HepG2 (cell line): ENCODE measurements around the gene IPO5. TPM values are rescaled to one million over a fixed set of nuclear protein-coding genes. Genes with fewer than 3 reads are reported as not detected.

Source experiments
- CREB1 ChIP-seq, 2 experiments: fragments of 450-650 bp in 1 of 2; IDR thresholded peaks; 2 replicates each; pipeline ENCODE4 v1.6.1; 2016 to 2017; ENCODE audit warnings: control low read depth in 1 of 2, mild to moderate bottlenecking in 1 of 2, missing compliant biosample characterization in 1 of 2, missing genetic modification characterization in 1 of 2
- EED ChIP-seq: sonication (generic); formaldehyde crosslinking; IDR thresholded peaks from 2 replicates; pipeline ENCODE4 v1.5.0; 2020; ENCODE audit warnings: mild to moderate bottlenecking, missing genetic modification reagents
- EP300 ChIP-seq, 3 experiments: sonication (generic) in 1 of 3; formaldehyde crosslinking in 1 of 3; IDR thresholded peaks; 2 replicates each; pipeline versions ENCODE4 v1.5.1 to v1.6.1; 2011 to 2020; ENCODE audit warnings: low read depth in 2 of 3, low read length in 2 of 3, borderline replicate concordance in 1 of 3, improper control_type of control experiment in 1 of 3, mild to moderate bottlenecking in 1 of 3, missing genetic modification reagents in 1 of 3, moderate library complexity in 1 of 3
- FOXO1 ChIP-seq: sonication (generic); formaldehyde crosslinking; IDR thresholded peaks from 2 replicates; pipeline ENCODE4 v1.4.0; 2020; ENCODE audit warnings: missing genetic modification reagents
- GABPA ChIP-seq, 2 experiments: IDR thresholded peaks; 2 replicates each; pipeline ENCODE4 v1.6.1; 2011 to 2016; ENCODE audit warnings: low read depth in 2 of 2, low read length in 1 of 2, missing biosample characterization in 1 of 2, missing genetic modification characterization in 1 of 2
- IRF2 ChIP-seq: IDR thresholded peaks from 2 replicates; pipeline ENCODE4 v1.6.1; 2018; ENCODE audit warnings: missing genetic modification reagents, missing compliant biosample characterization
- IRX3 ChIP-seq: sonication (generic); formaldehyde crosslinking; IDR thresholded peaks from 2 replicates; pipeline ENCODE4 v1.8.1; 2023; ENCODE audit warnings: mild to moderate bottlenecking, low read depth, missing genetic modification reagents, borderline replicate concordance
- KLF11 ChIP-seq: IDR thresholded peaks from 2 replicates; pipeline ENCODE4 v1.6.1; 2016; ENCODE audit warnings: missing compliant biosample characterization
- MED1 ChIP-seq: sonication (generic); formaldehyde crosslinking; IDR thresholded peaks from 2 replicates; pipeline ENCODE4 v1.4.0; 2020; ENCODE audit warnings: missing genetic modification reagents
- MIXL1 ChIP-seq: IDR thresholded peaks from 2 replicates; pipeline ENCODE4 v1.6.1; 2016
- NR2F1 ChIP-seq, 2 experiments: fragments of 450-650 bp in 1 of 2; formaldehyde crosslinking in 1 of 2; IDR thresholded peaks; 2 replicates each; pipeline versions ENCODE4 v1.5.0 to v1.6.1; 2016 to 2020; ENCODE audit warnings: mild to moderate bottlenecking in 1 of 2, missing compliant biosample characterization in 1 of 2, missing genetic modification reagents in 1 of 2, moderate library complexity in 1 of 2
- RXRA ChIP-seq: sonication (generic); formaldehyde crosslinking; IDR thresholded peaks from 2 replicates; pipeline ENCODE4 v1.5.1; 2020; ENCODE audit warnings: missing genetic modification reagents
- SOX13 ChIP-seq, 3 experiments: fragments of 450-650 bp in 1 of 3; sonication (generic) in 1 of 3; formaldehyde crosslinking in 1 of 3; IDR thresholded peaks in 2 of 3; conservative IDR thresholded peaks in 1 of 3; 2 replicates each; pipeline versions ENCODE4 v1.5.0 to v1.6.1; 2016 to 2020; ENCODE audit warnings: antibody characterized with exemption in 1 of 3, mild to moderate bottlenecking in 1 of 3, missing compliant biosample characterization in 1 of 3, missing genetic modification reagents in 1 of 3, moderate library complexity in 1 of 3
- SOX6 ChIP-seq, 2 experiments: fragments of 450-650 bp in 1 of 2; sonication (generic) in 1 of 2; formaldehyde crosslinking in 1 of 2; IDR thresholded peaks; 2 replicates each; pipeline versions ENCODE4 v1.4.0 to v1.6.1; 2017 to 2020; ENCODE audit warnings: antibody characterized with exemption in 1 of 2, mild to moderate bottlenecking in 1 of 2, missing genetic modification reagents in 1 of 2
- TCF12 ChIP-seq, 2 experiments: fragments of 450-650 bp in 1 of 2; sonication (generic) in 1 of 2; formaldehyde crosslinking in 1 of 2; IDR thresholded peaks; 2 replicates each; pipeline versions ENCODE4 v1.6.1 to v1.8.0; 2017 to 2022; ENCODE audit warnings: antibody characterized with exemption in 1 of 2, mild to moderate bottlenecking in 1 of 2, missing genetic modification reagents in 1 of 2, moderate library complexity in 1 of 2
- TRIM24 ChIP-seq: sonication (generic); formaldehyde crosslinking; IDR thresholded peaks from 2 replicates; pipeline ENCODE4 v1.8.0; 2022; ENCODE audit warnings: mild to moderate bottlenecking, missing genetic modification reagents
- ZBTB3 ChIP-seq: sonication (generic); formaldehyde crosslinking; IDR thresholded peaks from 2 replicates; pipeline ENCODE4 v1.4.0; 2020; ENCODE audit warnings: low read depth, mild to moderate bottlenecking, moderate library complexity, missing genetic modification reagents, borderline replicate concordance
- ZBTB38 ChIP-seq: sonication (generic); formaldehyde crosslinking; IDR thresholded peaks from 2 replicates; pipeline ENCODE4 v1.5.1; 2020; ENCODE audit warnings: mild to moderate bottlenecking, missing genetic modification reagents
- ZMAT3 ChIP-seq: sonication (generic); formaldehyde crosslinking; conservative IDR thresholded peaks from 2 replicates; pipeline ENCODE4 v1.7.0; 2021; ENCODE audit warnings: missing genetic modification reagents
- ZNF264 ChIP-seq: sonication (generic); formaldehyde crosslinking; IDR thresholded peaks from 2 replicates; pipeline ENCODE4 v1.4.0; 2020; ENCODE audit warnings: missing genetic modification reagents
- ZNF670 ChIP-seq: sonication (generic); formaldehyde crosslinking; IDR thresholded peaks from 2 replicates; pipeline ENCODE4 v1.8.0; 2022; ENCODE audit warnings: mild to moderate bottlenecking, missing genetic modification reagents, borderline replicate concordance
- ZNF772 ChIP-seq: sonication (generic); formaldehyde crosslinking; IDR thresholded peaks from 2 replicates; pipeline ENCODE4 v1.5.0; 2020; ENCODE audit warnings: mild to moderate bottlenecking, missing genetic modification reagents
- ZNF790 ChIP-seq: sonication (generic); formaldehyde crosslinking; IDR thresholded peaks from 2 replicates; pipeline ENCODE4 v1.8.0; 2022; ENCODE audit warnings: missing genetic modification reagents, mild to moderate bottlenecking, borderline replicate concordance
- polyA plus RNA-seq, 8 experiments: library from polyadenylated mRNA; depleted of rRNA in 3 of 8; stranded (reverse) in 7 of 8; unstranded in 1 of 8; fragments of >200 nt; fragmentation: Illumina TruSeq in 4 of 8; extraction: Trizol in 4 of 8; gene quantifications; 2 replicates each; pipeline versions ENCODE4 v1.2.1 to v1.2.3, GENCODE V29; 2011 to 2016; ENCODE audit warnings: low read depth in 4 of 8, missing spikeins in 1 of 8, mixed read lengths in 1 of 8; ENCODE audit not compliant: insufficient read depth in 1 of 8
- total RNA-seq, 5 experiments: library from RNA; depleted of rRNA; stranded (reverse); fragments of >200 nt; fragmentation: Illumina TruSeq; extraction: Trizol; gene quantifications; 2 replicates each; pipeline ENCODE4 v1.2.3, GENCODE V29; 2016; ENCODE audit warnings: low read depth in 1 of 5
- TF ChIP-seq, protein P1 (sequence below): sonication (generic); formaldehyde crosslinking; IDR thresholded peaks from 2 replicates; pipeline ENCODE4 v1.5.0; 2020; ENCODE audit warnings: mild to moderate bottlenecking, missing genetic modification reagents
- TF ChIP-seq, protein P2 (sequence below): sonication (generic); formaldehyde crosslinking; IDR thresholded peaks from 2 replicates; pipeline ENCODE4 v1.4.0; 2020; ENCODE audit warnings: missing genetic modification reagents
- TF ChIP-seq, protein P3 (sequence below): IDR thresholded peaks from 2 replicates; pipeline ENCODE4 v1.6.1; 2012; ENCODE audit warnings: inconsistent platforms

The IPO5 gene
- total and polyA plus RNA-seq, 2 of the 13 experiments (the other 11 are each of a cell fraction or from before 2014, with no cell fraction given), result 155 to 242 TPM

DNA sequence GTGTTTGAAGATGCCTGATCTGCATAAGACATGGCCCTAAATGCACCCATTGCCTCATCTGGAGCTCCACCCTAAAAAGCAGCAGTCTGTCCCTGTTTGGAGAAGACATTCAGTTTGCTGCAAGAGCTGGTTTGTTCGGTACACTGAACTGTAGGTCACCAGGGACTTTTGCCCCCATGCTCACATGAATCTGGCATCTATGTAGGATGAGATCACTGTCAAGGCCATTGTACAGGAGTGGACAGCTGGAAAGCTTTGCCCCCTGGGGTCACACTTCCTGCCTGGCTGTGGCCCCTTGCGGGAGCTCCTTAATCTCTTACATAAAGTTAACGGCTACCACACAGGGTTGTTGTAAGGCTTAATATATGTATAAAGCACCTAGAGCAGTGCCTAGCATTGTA, 73.0 kb downstream of the IPO5 start (continued):
- TF ChIP-seq GABPA (IDR thresholded peaks at IDR 0.05; ENCODE audit: low read depth, low read length) (no peak), GABPA (CRISPR knock-in tag; IDR thresholded peaks at IDR 0.05; ENCODE audit: low read depth) (peak; percentile 79), ZNF264 (CRISPR knock-in tag) (peak; percentile 45; the same call in 1 of the 2 replicates), CREB1 (IDR thresholded peaks at IDR 0.05) (no peak), CREB1 (CRISPR knock-in tag; IDR thresholded peaks at IDR 0.05) (peak; percentile 78), TCF12 (IDR thresholded peaks at IDR 0.05) (no peak), TCF12 (CRISPR knock-in tag; IDR thresholded peaks at IDR 0.05) (no peak), SOX13 (IDR thresholded peaks at IDR 0.05) (0 out of 2 replicates have a peak, but pooled peaks have one; percentile 51), SOX13 (CRISPR knock-in tag; conservative IDR thresholded peaks at IDR 0.05 in 1 of 2, IDR thresholded peaks at IDR 0.05 in 1 of 2) (peak in 1 of 2 experiments; percentile 89; a peak in 2 of 4 replicates), ZNF772 (CRISPR knock-in tag) (peak; percentile 75), ZBTB3 (CRISPR knock-in tag) (0 out of 2 replicates have a peak, but pooled peaks have one; percentile 67), NR2F1 (CRISPR knock-in tag; IDR thresholded peaks at IDR 0.05) (peak; percentile 98), IRX3 (CRISPR knock-in tag) (no peak), ZMAT3 (CRISPR knock-in tag) (no peak), FOXO1 (CRISPR knock-in tag) (peak; percentile 84; the same call in 1 of the 2 replicates), TRIM24 (peak; percentile 61), ZNF670 (CRISPR knock-in tag) (peak; percentile 69; the same call in 1 of the 2 replicates), MIXL1 (CRISPR knock-in tag) (peak; percentile 88), KLF11 (CRISPR knock-in tag) (0 out of 2 replicates have a peak, but pooled peaks have one; percentile 42), EP300 (IDR thresholded peaks at IDR 0.05; ENCODE audit: low read depth in 2 of 2, low read length in 2 of 2) (peak; percentile 67 to 85; a peak in 3 of 4 replicates), EP300 (CRISPR knock-in tag; IDR thresholded peaks at IDR 0.05; ENCODE audit: borderline replicate concordance) (peak; percentile 74), ZBTB38 (peak; percentile 83), IRF2 (CRISPR knock-in tag) (peak; percentile 93), ZNF790 (CRISPR knock-in tag) (no peak), RXRA (CRISPR knock-in tag) (peak; percentile 98), SOX6 (IDR thresholded peaks at IDR 0.05) (no peak), SOX6 (CRISPR knock-in tag; IDR thresholded peaks at IDR 0.05) (peak; percentile 89), EED (CRISPR knock-in tag) (no peak), MED1 (CRISPR knock-in tag) (peak; percentile 96)
- TF ChIP-seq, protein P1, sequence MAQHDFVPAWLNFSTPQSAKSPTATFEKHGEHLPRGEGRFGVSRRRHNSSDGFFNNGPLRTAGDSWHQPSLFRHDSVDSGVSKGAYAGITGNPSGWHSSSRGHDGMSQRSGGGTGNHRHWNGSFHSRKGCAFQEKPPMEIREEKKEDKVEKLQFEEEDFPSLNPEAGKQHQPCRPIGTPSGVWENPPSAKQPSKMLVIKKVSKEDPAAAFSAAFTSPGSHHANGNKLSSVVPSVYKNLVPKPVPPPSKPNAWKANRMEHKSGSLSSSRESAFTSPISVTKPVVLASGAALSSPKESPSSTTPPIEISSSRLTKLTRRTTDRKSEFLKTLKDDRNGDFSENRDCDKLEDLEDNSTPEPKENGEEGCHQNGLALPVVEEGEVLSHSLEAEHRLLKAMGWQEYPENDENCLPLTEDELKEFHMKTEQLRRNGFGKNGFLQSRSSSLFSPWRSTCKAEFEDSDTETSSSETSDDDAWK (CRISPR knock-in tag), result no peak
- TF ChIP-seq, protein P2, sequence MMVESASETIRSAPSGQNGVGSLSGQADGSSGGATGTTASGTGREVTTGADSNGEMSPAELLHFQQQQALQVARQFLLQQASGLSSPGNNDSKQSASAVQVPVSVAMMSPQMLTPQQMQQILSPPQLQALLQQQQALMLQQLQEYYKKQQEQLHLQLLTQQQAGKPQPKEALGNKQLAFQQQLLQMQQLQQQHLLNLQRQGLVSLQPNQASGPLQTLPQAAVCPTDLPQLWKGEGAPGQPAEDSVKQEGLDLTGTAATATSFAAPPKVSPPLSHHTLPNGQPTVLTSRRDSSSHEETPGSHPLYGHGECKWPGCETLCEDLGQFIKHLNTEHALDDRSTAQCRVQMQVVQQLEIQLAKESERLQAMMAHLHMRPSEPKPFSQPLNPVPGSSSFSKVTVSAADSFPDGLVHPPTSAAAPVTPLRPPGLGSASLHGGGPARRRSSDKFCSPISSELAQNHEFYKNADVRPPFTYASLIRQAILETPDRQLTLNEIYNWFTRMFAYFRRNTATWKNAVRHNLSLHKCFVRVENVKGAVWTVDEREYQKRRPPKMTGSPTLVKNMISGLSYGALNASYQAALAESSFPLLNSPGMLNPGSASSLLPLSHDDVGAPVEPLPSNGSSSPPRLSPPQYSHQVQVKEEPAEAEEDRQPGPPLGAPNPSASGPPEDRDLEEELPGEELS (CRISPR knock-in tag), result peak; percentile 89
- TF ChIP-seq, protein P3, sequence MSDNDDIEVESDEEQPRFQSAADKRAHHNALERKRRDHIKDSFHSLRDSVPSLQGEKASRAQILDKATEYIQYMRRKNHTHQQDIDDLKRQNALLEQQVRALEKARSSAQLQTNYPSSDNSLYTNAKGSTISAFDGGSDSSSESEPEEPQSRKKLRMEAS, result peak; percentile 58; the same call in 1 of the 2 replicates
